Caki2 (cell line): ENCODE data around the gene VCL. TPM values are rescaled to one million over a fixed set of nuclear protein-coding genes. Genes with fewer than 3 reads are reported as not detected.
"Not testable (repeated sequence)": the region's sequence is repeated elsewhere in the genome, so short reads cannot be mapped to it uniquely, and the experiment has no call there.

Source experiments
- DNase-seq: peaks from one replicate; pipeline ENCODE4 v3.0.0-alpha.2; 2015; ENCODE audit warnings: low read depth
- in situ Hi-C: cut with HindIII; loops from 2 replicates; pipeline ENCODE4 v1.10.0; 2016; ENCODE audit warnings: low sequenced_read_pairs, low pct_unique_long_range_greater_than_20kb, mixed read lengths
- total RNA-seq: library from RNA; depleted of rRNA; stranded (reverse); fragments of >200 nt; shearing (Covaris generic); gene quantifications from 2 replicates; pipeline ENCODE4 v1.2.3, GENCODE V29; 2014; ENCODE audit warnings: low replicate concordance

The VCL gene
- total RNA-seq, 1 experiment from 2014 or later = 96.6 TPM

GRCh38 chr10:73998929-73999691 is 1.2 kb downstream of the VCL start:
- DNase-seq = peak; percentile 88

GRCh38 chr10:73999703-74000102 is 1.8 kb downstream of the VCL start:
- DNase-seq = no peak

More at GRCh38 chr10:73998929-73999691, 1.2 kb downstream of the VCL start:
- in situ Hi-C loops = no loop called here

GRCh38 chr10:74000244-74000643 is 2.3 kb downstream of the VCL start:
- DNase-seq, in situ Hi-C loops: not testable (repeated sequence)

More at GRCh38 chr10:73999703-74000102, 1.8 kb downstream of the VCL start:
- in situ Hi-C loops = no loop called here

- no peak for DNase-seq
- in situ Hi-C loops = no loop called here
Observed at GRCh38 chr10:74000892-74001669, 3.2 kb downstream of the VCL start.

DNA sequence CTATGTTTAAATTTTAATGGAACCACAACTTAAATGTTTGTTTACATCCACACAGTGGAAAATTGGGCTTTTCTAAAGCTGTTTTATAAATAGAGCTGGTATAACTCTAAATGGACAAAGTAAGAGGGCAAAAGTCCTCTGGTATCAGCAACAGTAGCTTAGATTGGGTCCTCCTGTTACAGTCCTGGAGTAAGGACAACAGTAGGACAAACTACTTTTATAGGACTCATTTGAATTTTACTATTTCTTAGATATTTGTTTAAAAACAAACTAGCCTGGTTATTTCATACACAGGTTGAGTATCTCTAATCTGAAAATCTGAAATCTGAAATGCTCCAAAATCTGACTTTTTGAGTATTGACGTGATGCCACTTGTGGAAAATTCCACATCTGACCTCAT is 8.4 kb downstream of the VCL start:
- no peak for DNase-seq
- in situ Hi-C loops = no loop called here

GRCh38 chr10:74008212-74008731 is 10.4 kb downstream of the VCL start:
- peak; percentile 73 for DNase-seq
- in situ Hi-C loops = no loop called here

DNA sequence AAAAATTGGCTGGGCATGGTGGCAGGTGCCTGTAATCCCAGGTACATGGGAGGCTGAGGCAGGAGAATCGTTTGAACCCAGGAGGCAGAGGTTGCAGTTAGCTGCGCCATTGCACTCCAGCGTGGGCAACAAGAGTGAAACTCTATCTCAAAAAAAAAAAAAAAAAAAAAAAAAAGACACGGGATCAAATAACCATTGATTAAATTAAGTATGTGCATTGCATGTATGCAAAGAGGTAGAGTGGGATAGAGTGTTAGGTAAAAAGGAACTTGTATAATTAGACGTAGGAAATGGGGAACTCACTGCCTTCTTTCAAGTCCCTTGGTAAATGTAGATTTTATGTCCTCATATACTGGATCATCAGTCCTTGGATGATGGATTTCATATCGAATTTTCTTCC is 13.1 kb downstream of the VCL start:
- in situ Hi-C loops = no loop called here
- no peak for DNase-seq

- in situ Hi-C loops = no loop called here
- peak; percentile 78 for DNase-seq
Observed at GRCh38 chr10:74011770-74012169, 13.9 kb downstream of the VCL start.

DNA sequence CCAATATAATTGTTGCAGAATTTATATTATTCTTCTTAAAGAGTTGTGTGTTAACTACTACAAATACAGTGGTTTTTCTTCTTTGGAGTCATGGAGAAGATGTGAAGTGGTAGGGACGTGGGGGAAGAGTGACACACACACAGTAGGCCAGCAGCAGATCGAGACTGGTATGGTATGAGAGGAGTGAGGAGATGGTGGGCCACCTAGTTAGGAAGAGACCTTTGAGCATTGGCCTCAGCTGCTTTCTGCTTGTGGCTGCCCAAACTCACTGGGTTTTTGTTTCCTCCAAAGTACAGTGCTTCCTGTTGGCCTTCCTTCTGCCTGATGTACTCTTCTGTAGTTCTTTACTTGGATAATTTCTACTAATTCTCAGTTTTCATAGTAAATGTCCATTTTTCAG is 14.6 kb downstream of the VCL start:
- in situ Hi-C loops = no loop called here
- DNase-seq = no peak

- no peak for DNase-seq
- in situ Hi-C loops = no loop called here
Observed at GRCh38 chr10:74013004-74013403, 15.1 kb downstream of the VCL start.

- DNase-seq, in situ Hi-C loops: not testable (repeated sequence)
Observed at GRCh38 chr10:74014574-74014973, 16.7 kb downstream of the VCL start.

GRCh38 chr10:74018241-74018640 is 20.3 kb downstream of the VCL start:
- in situ Hi-C loops = no loop called here
- no peak for DNase-seq

GRCh38 chr10:74021248-74022055 is 23.5 kb downstream of the VCL start:
- in situ Hi-C loops = no loop called here
- DNase-seq = no peak

- DNase-seq = no peak
- in situ Hi-C loops = no loop called here
Observed at GRCh38 chr10:74022926-74023629, 25.2 kb downstream of the VCL start.

DNA sequence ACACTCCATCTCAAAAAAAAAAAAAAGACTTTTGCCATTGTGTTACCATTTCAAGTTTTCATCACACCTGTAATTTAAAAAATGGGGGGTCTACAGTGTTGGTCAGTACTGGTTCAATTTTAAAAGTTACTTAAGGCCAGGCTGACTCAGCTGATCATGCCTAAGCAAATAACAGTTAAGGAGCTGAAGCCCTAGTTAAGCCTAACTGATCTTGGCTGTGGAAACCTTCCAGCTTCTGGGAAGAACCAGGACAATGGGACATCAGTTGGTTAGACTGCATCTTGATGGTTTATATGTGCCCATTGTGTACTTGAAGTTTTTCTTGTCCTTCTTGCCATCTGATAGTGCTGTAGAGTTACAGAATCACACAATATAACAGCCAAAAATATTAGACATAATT is 26.7 kb downstream of the VCL start:
- in situ Hi-C loops = no loop called here
- no peak for DNase-seq

GRCh38 chr10:74025380-74025978 is 27.6 kb downstream of the VCL start:
- no peak for DNase-seq
- in situ Hi-C loops = no loop called here

- in situ Hi-C loops = no loop called here
Observed at GRCh38 chr10:74026428-74027015, 28.6 kb downstream of the VCL start.

More at GRCh38 chr10:74026428-74027015, 28.6 kb downstream of the VCL start:
- DNase-seq = no peak
